Measurements from ENCODE around the gene PTCH1. TPM values are rescaled to one million over a fixed set of nuclear protein-coding genes. Genes with fewer than 3 reads are reported as not detected.

PTCH1 gene
- total RNA-seq, 3 donors from 2014 or later: 11.9 to 38.1 (median 32.1) TPM

DNA sequence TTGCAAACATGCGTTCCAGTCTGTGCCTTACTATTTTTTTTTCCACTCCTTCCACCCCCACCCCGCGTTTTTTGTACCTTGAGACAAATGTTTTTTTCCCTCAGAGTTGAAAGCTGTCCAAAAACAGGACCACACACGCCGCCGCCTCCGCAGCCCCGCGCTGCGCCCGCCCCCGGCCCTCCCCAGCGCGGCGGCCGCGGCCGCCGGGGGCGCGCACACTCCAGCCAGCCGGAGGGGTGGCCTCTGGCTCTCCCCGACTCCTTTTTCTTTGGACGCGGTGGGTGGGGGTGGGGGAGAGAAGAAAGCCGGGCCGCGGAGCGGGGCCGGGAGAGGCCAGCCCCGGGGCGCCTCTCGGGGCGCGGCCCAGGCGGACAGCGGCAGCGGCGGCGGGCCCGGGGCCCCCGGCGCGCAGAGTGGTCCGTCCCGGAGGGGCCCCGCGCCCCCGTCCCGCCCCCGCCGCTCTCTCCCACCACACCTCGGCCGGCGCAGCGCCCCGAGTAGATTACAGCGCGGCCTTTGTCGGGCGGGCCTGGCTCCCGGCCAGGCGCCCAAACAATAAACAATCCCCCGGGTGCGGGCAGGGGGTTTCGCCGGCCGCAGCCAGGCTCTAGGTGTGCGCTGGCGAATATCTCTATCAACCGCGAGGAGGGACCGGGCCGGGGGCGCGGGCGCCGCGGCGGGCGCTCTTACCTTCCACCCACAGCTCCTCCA lies 10.9 kb downstream of the PTCH1 start:
- no peaks in the 10 kb centered on the region for H3K9me3 ChIP-seq
- peak; percentile 51 to 72 (median 70) for DNase-seq
- TF ChIP-seq, protein P1, sequence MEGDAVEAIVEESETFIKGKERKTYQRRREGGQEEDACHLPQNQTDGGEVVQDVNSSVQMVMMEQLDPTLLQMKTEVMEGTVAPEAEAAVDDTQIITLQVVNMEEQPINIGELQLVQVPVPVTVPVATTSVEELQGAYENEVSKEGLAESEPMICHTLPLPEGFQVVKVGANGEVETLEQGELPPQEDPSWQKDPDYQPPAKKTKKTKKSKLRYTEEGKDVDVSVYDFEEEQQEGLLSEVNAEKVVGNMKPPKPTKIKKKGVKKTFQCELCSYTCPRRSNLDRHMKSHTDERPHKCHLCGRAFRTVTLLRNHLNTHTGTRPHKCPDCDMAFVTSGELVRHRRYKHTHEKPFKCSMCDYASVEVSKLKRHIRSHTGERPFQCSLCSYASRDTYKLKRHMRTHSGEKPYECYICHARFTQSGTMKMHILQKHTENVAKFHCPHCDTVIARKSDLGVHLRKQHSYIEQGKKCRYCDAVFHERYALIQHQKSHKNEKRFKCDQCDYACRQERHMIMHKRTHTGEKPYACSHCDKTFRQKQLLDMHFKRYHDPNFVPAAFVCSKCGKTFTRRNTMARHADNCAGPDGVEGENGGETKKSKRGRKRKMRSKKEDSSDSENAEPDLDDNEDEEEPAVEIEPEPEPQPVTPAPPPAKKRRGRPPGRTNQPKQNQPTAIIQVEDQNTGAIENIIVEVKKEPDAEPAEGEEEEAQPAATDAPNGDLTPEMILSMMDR (IDR thresholded peaks at IDR 0.05): no peak
- H3K4me1 ChIP-seq (ENCODE audit: low read depth): no peaks in the 10 kb centered on the region
- ATAC-seq: no peak
- no peaks in the 10 kb centered on the region for H3K36me3 ChIP-seq (ENCODE audit: low read depth)
- H3K4me3 ChIP-seq: peak overlapping the region; percentile 70
- intact Hi-C loops (cut with DNase I, micrococcal nuclease): no loop called here

DNA sequence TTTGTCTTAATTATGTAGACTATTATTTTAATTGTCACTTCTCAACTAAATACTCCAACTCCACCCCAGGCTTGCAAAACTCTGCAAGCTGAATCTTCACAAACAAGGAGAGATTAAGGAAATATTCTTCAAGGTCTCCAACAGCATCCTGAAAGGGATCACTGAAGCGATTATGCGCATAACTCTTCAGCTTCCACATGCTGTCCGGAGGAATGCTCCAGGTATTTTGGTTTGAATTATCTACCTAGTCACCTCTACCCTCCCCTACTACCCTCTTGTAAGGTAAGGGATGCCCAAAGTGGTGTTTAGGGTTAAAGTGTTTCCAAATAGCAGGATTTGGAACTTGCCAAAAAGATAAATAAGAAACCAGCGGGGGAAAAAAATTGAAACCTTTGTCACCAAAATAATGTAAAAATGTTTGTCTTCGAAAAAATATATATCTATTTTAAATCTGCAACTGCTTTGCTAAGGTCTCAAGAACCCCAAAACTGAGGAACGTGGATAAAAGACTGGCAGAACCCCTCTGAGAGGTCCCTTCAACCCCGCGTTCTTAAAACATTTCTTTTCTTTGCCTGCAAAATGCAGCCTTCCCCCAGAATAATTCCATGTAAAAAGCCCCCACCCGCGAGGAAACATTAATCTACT lies 11.6 kb downstream of the PTCH1 start:
- intact Hi-C loops (cut with DNase I, micrococcal nuclease): no loop called here
- no peak overlapping the region for H3K4me3 ChIP-seq
- TF ChIP-seq, protein P1 (IDR thresholded peaks at IDR 0.05): no peak
- H3K36me3 ChIP-seq (ENCODE audit: low read depth): no peaks in the 10 kb centered on the region
- DNase-seq (no peak), ATAC-seq (no peak)
- no peaks in the 10 kb centered on the region for H3K4me1 ChIP-seq (ENCODE audit: low read depth)
- no peaks in the 10 kb centered on the region for H3K9me3 ChIP-seq

DNA sequence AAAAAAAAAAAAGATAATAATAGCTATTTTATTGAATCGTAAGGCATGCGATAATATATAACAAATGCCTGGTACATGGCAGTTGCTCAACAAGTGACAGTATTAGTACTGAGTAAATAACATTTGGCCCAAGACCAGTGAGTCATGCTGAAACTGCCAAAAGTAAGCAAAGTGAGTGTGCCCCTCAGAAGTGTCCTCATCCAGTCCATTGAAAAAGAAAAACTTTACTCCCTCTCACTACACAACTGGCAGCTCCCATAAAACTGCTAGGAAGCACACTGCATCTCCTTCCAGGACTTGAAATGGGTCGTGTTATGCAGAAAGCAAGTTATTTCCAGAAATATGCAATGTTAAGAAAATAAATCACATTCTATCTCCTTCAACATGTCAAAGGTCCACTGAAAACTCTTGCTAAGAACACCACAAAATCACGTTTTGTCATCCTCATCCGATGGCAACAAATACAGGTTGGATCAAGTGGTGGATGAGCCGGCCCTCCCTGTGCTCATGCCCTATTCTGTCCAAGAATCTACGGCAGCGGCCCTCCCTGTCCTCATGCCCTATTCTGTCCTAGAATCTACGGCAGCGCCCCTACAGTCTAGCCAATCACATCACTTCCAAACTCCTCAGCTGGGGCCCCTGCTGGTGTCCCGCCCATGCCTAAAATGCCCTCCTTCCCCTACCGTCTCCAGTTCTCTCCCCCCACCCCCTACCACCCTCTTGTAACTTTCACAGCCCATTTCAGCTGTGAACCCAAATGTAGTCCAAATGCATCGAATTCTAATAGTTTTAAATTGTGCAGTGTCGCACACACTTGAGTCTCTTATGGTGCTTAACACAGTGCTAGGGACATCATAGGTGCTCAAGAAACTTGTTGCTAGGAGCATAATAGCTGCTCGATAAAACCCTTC lies 12.5 kb downstream of the PTCH1 start:
- peak in 1 of 3 donors; percentile 38 for DNase-seq
- H3K9me3 ChIP-seq: no peaks in the 10 kb centered on the region
- H3K4me3 ChIP-seq: no peak overlapping the region
- no peaks in the 10 kb centered on the region for H3K4me1 ChIP-seq (ENCODE audit: low read depth)
- no peak for ATAC-seq
- intact Hi-C loops (cut with DNase I, micrococcal nuclease): no loop called here
- TF ChIP-seq, protein P1 (IDR thresholded peaks at IDR 0.05): no peak
- no peaks in the 10 kb centered on the region for H3K36me3 ChIP-seq (ENCODE audit: low read depth)

DNA sequence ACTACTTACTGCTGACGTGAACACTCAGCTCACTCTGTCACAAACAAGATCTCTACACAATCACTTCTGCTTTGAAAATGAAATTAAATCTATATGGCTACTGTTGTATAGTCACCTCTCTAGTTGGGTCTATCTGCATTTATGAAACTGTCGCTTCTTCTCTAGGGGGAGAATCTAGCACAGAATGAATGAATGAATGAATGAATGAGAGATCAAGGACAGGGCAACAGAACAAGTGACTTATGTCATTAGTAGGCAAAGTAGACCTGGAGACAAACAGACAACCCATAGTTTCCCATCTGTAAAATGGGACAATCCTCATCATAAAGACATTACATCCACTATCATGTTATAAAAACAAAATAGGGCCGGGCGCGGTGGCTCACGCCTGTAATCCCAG lies 13.4 kb downstream of the PTCH1 start:
- no peaks in the 10 kb centered on the region for H3K4me1 ChIP-seq (ENCODE audit: low read depth)
- intact Hi-C loops (cut with DNase I, micrococcal nuclease): no loop called here

DNA sequence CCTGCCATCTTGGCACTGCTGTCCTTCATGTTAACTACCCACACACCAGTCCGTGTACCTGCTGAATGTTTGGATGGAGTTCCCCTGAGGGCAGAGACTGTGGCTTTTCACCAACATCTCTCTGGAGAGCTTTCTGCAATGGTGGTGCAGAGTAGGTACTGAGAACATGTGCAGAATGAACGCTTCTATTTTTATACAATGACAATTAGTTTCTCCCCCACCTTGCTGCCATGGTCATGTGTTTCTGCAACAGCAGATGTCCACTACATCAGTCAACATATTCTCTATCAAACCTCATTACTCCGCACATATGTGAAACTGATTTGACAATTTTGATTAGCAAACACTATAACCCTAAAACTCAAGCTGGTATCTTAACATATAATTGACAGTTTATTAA lies 14.5 kb downstream of the PTCH1 start:
- ATAC-seq (no peak), DNase-seq (no peak)
- Histone ChIP-seq H3K4me1 (ENCODE audit: low read depth) (no peaks in the 10 kb centered on the region), H3K36me3 (ENCODE audit: low read depth) (no peaks in the 10 kb centered on the region), H3K9me3 (no peaks in the 10 kb centered on the region), H3K4me3 (no peak overlapping the region)
- intact Hi-C loops (cut with DNase I, micrococcal nuclease): no loop called here
- TF ChIP-seq, protein P1 (IDR thresholded peaks at IDR 0.05): no peak

More for the DNA sequence above, 13.4 kb downstream of the PTCH1 start:
- ATAC-seq (no peak), DNase-seq (no peak)
- Histone ChIP-seq H3K36me3 (ENCODE audit: low read depth) (no peaks in the 10 kb centered on the region), H3K9me3 (no peaks in the 10 kb centered on the region), H3K4me3 (no peak overlapping the region)
- TF ChIP-seq, protein P1 (IDR thresholded peaks at IDR 0.05): no peak

Data from mucosa of descending colon (tissue), 3 donors.